HG02938 (cell line): ENCODE data around the gene LRRC57.
A peak's percentile ranks its signal among the peaks of the same experiment; 100 is the strongest.

Source experiments
- ATAC-seq: cut with Tn5 transposase; IDR thresholded peaks from one replicate; pipeline ENCODE4 v1.9.1; 2021; ENCODE audit warnings: mild to moderate bottlenecking, moderate library complexity; ENCODE audit not compliant: unreplicated experiment

Gene LRRC57

DNA sequence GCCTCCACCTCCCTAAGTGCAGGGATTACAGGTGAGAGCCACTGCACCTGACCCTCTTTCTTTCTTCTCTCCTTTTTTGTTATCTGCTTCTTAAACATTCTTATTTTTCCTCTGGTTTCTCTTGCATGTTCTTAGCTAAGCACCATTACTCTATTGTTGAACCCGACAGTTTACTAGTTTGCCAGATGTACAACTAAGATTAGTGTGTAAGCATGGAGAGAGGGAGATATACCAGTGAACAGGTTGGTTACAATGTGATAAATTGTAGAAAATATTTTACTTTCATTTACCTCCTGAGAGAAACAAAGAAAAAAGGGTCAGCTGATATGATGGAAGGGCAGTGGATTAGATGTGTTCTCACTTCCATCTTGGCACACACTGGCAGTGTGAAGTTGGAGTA lies 5.0 kb upstream of the LRRC57 start:
- no peak for ATAC-seq

DNA sequence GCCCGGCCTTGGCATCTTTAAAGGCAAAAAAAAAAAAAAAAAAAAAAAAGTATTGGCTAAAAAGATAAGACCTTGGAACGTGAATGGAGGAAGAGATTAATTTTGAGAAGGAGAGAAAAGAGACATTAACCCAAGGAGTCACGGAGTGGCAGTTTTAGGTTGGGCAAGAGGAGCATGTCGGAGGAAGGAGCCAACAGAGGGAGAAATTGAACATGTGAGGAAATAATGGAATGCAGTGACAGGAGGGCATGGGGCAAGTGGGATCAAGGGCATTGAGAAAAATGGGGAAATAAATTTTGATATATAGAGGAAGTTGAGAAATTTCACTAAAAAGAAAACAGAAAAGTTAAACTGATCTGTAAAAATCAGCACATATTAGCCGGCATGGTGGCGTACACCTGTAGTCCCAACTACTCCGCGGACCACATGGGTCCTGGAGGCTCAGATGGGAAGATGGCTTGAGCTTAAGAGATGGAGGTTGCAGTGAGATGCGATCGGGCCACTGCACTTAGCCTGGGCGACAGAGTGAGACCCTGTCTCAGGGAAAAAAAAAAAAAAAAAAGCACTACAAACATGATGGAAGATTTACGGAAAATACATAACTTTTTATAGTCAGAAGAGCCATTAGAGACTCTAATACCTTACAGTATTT lies 1.3 kb upstream of the LRRC57 start:
- no peak for ATAC-seq

DNA sequence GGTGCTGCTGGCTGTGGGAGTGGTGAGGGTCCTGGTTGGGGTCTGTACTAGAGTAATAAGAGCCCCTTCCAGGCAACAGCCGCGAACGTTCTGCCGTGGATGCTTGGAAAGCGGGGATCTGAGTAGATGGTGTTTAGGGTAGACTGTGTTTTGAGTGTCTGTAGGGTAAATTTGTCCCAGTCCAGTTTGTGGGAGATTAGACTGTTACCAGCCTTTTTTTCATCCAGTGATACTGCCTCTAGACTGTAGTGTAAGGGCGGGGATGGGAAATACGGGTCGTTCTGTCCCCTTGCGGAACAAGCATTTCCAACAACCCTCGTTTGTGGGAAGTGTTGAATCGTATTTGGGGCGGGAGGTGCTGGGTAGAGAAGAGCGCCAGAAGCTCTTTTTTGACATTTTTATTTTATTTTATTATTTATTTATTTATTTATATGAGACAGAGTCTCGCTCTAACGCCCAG lies 469 bp upstream of the LRRC57 start:
- peak; percentile 31 for ATAC-seq

DNA sequence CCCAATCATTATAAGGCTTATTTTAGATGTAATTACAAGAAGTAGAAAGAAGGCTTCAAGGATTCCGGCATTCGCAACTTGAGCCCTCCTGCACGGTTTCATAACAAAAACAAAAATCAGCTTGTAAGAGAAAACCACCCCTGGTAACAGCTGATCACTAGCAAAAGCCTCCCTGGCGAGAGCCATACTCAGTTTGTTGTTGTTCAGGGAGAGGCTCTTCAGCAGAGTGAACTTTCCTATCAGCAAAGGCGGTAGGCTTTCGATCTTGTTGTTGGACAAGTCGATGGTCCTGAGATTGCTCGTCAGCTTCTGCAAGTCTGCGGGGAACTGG lies 710 bp downstream of the LRRC57 start:
- peak; percentile 7 for ATAC-seq

DNA sequence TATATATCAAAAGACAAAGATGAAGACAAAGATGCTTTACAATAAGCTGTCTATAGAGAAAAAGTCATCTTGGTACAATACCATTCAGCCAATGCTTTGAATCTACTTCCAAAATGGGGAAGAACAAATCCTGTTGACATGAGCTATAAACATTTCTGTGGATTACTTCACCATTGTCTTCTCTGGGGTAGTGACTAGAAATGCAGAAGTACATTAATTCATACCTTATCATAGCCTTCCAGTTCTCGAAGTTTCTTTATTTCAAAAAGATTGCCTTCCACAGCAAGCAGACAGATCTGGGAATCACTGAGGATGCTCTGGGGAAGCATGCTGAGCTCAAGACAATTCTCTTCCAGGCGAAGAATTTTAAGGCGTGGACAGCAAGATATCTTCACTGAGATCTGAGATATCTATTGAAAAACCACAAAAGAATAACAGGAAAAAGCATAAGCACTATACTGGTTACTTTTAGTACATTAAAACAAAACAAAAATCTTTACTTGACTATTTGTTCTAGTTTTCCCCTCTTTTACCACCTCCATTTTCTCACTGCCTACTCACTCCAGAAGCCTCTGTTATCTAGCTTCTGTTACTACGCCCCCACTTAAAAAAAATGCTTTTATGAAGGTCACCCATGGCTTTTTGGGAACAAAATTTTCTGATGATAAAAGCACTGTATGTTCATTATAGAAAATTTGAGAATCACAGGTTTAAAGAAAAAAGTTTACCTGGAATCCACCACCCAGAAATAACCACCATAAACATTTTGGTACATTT lies 3.6 kb downstream of the LRRC57 start:
- ATAC-seq: no peak

DNA sequence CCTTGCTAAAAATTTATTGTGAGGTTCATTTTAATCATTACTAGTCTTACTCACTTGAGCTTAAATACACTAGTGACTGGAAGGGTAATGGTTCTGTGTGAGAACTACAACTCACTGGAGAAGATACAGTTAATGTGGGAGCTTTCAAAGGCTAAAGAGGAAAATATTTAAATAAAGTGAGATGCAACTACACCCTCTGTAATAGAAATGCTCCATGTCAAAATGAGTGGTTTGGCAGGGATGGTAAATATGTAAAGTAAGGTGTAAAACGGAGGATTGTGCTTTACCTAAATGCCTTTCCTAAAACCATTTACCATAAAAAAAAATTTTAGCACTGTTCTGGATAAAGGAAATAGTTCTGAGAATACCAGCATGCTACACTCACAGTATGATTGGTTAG lies 15.3 kb downstream of the LRRC57 start:
- ATAC-seq: no peak

DNA sequence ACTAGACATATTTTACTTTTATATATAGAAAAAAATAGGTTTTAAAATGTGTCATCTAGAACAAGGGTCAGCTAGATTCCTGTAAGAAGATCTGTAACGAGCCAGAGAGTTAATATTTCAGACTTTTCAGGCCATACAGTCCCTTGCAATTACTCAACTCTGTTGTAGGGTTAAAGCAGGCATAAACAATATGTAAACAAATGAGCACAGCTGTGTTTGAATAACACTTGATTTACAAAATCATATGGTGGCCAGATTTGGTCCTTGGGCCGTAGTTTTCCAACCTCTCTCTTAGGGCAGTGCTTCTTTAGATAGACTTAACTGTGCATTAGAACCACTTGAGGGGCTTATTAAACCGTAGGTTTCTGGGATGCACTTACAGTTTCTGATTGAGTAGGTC lies 19.6 kb downstream of the LRRC57 start:
- ATAC-seq: no peak

DNA sequence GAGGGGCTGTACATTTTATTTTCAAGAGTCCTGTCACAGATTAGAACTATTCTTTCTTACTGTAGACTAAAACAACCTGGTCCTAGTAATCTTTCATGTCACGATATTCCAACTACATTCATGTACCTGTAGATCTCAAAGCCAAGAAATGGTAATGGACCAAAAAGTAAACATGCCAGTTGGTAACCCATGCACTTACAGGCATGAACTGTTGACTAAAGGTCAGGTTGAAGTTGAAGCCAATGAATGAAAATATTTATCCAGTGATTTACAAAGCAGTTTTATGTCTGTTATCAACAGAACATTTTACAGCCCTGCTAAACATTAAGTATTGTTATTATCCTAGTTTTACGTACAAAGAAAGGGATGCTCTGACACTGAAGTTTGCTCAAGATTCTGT lies 25.3 kb downstream of the LRRC57 start:
- ATAC-seq: no peak

DNA sequence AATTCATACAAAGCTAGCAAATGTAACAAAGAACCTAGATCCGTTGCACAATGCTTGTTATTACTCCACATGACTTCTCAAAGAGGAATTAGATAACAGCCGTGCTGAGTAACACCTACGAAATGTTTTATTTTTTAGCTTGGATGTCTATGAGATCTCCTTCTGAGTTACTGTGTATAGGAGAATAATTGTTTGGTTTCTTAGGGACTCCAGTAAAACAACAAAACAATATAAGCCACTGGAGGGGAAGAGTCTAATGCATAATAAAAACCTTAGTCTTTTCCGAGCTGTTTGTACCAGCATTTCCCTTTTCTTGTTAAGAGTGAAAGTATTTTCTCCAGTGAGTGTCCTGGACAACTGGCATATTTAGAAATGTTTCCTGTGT lies 37.6 kb downstream of the LRRC57 start:
- ATAC-seq: no peak

DNA sequence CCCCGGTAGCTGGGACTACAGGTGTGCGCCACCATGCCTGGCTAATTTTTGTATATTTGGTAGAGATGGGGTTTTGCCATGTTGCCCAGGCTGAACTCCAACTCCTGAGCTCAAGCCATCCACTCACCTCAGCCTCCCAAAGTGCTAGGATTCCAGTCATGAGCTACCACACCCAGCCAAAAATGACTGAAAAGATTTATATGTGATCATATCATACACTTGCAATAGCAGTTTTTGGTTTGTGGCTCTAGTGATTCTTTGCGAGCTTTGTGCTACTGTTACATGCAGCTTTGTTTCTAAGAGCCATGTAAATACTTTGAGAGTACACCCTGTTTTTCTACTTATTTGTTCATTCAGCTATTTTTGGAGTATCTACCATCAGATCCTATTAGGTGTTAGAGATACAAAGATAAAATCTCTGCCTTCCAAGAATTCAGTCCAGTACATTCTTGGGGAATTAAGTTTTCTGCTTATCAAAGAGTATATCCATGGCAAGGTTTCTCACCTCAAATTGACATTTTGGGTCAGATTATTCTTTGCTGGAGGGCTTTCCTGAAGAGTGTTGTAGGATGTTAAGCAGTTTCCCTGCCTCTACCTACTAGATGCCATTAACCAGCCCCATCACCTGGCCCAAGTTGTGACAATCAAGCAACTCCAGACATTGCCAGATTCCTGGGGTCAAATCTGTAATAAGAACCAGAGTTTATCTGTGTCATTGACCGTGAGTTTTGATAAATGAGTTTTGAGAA lies 38.2 kb downstream of the LRRC57 start:
- no peak for ATAC-seq

DNA sequence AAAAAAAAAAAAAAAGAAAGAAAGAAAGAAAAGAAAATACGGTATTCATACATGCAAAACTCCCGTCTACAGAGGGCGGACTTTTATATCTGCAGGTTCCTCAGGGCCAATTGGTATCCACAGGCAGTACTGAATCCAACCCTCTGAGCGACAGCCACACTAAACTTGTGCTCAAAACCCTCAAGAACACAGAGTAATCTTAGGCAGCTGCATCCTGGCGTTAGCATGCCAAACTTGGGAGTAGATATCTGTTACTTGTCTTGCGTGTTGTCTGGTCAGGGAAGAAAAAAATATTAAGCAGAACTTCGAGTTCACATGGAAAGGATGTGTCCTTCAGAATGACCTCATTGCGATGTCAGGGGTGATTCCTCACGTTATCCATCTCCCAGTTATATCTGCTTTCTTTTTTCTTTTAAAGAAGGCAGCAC lies 40.3 kb downstream of the LRRC57 start:
- no peak for ATAC-seq

DNA sequence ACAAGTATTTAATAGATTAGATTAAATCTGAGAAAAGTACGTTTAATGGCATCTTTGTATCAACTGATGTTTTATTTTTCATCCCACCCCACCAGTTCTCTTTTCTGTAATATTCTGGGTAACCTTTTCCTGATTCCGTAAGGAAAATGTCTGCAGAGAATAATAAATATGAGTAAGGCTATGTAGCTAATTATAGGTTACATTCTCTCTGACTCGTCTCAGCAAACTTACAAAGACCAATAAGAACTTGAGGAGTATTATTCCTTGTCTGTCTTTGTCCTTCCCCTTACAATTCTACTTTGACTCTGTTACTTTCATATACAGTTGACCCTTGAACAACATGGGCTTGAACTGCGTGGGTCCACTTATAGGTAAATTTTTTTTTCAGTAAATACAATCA lies 41.1 kb downstream of the LRRC57 start:
- ATAC-seq: no peak

DNA sequence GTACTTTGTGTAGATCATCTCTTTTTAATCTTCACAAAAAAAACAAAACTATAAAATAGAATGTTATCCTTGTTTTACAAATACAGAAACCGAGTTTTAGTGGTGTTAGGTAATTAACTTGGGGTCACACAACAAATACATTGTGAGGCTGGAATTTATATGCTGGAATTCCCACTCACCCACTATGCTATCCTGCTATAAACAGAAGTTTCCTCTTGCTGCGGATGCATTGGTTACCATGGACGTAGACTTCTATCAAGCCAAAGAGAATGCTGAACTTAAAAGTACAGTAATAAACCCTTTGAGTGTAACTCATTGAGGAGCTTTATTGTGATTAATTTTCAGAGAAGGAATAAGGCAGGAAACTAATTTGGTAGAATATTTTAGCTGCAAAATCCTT lies 44.0 kb downstream of the LRRC57 start:
- ATAC-seq: no peak

DNA sequence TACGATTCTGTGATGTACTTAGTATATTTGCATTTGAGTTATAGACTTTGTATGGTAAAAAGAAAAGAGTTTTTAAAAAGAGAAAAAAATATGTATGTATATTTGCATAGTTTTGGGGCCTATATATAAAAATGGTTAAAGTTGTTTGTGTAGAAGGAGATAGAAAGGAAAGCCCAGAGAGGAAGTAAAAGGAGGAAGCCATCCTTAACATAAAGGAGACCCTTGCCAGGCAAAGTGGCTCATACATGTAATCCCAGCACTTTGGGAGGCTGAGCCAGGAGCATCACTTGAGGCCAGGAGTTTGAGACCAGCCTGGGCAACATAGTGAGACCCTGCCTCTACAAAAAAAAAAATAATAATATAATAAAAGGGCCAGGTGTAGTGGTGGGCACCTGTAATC lies 44.8 kb downstream of the LRRC57 start:
- ATAC-seq: no peak

DNA sequence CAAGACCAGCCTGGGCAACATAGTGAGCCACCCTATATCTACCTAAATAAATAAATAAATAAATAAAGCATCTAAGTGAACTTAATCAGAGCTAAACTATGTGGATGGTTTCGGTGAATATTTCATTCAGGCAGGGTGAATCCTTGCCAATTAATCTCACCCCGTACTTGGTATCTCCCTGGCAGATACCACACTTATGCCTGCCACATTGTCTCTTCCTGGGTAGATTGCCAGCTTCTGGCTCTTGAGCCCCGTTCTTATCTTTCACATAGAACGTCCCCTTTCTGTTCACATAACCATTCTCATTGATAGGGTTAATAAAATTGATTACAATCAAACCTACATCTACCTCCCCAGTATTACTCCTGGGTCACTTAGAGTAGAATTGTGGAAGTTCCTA lies 46.1 kb downstream of the LRRC57 start:
- ATAC-seq: no peak

DNA sequence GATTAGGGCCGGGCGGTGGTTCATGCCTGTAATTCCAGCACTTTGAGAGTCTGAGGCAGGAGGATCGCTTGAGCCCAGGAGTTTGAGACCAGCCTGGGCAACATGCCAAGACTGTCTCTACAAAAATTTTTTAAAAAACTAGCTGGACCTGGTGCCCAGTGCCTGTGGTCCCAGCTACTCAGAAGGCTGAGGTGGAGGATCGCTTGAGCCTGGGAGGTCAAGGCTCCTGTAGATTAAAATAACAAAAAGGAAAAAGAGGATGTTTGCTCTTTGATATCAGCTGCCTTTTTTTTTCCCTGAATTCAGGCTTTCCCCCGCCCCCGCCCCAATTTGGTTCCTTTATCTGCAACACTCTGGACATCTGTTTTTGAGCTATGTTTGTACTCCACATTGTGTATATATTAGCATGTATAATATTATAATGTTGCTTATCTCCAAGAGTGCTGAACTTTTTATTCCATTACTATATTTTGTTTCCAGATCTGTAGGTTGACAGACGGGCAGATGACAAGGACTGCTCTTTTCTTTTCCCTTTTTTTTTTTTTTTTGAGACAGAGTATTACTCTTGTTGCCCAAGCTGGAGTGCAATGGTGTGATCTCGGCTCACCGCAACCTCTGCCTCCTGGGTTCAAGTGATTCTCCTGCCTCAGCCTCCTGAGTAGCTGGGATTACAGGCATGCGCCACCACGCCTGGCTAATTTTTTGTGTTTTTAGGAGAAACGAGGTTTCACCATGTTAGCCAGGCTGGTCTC lies 48.6 kb downstream of the LRRC57 start:
- no peak for ATAC-seq

DNA sequence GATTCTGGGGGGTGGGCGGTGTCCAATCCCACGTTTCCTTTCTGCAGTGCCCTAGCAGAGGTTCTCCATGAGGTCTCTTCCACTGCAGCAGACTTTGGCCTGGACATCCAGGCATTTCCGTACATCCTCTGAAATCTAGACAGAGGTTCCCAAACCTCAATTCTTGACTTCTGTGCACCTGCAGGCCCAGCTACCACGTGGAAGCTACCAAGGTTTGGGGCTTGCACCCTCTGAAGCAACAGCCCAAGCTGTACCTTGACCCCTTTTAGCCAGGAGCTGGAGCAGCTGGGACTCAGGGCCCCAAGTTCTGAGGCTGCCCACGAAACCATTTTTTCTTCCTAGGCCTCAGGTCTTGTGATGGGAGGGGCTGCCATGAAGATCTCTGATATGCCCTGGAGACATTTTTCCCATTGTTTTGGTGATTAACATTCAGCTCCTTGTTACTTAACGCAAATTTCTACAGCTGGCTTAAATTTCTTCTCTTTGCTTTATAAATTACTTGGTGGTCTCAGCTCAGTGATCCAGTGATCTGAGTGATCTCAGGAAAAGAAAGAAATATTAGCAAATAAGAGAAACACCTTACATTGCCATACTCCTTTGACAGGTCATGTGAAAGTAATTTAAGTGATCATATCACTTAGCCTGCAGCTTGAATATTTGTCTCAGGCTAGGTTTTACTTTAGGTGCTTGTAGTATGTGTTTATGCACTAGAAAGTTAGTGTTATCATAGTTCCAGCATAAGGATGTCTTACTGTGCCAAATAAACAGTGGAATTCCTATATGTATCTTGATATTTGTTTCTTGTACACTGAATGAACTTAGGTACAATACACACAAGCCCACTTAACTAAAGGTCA lies 50.2 kb downstream of the LRRC57 start:
- ATAC-seq: no peak

DNA sequence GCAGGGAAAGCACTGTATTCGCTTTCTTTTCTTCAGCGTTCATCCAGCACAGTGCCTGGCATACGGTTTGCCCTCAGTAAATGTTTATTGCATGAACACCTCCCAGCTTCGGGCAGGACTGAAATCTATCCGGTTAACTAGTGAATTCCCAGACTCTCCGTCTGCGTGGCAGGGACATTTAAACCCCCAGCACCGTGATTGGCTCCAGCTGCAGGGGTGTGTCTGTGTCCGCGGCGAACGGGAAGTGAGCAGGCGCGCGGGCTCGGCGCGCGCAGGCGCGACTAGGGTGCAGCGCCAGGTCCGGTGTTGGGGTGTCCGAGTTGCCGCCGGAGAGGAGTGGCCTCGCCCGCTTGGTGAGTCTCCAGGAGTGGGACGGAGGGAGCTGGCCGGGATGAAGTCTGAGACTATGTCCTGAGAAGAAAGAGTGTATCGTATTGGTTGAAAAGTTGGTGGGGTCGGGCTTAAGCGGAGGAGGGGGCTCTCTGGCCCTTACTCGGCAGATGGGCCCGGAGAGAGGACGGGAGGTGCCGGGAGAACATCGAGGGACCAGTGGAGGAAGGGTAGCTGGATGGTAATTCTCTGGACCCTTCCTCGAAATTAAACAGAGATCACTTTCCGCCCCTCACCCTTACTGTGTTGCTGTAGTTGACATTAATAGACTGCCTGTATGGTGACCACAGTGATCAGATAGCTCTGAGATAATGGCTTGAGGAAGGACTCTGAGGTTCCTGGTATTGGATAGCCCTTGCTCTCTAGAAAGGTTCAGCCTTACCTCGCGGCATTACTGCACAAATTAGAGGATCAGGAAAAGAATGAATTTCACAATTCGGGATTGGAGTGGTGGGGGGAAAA lies 53.0 kb downstream of the LRRC57 start, which contains the start of gene SNAP23:
TSS of gene SNAP23 (plus strand) at position 274 of the 852 bp plus-strand sequence. CDS start 16,213 bp downstream, outside the sequence.
- ATAC-seq: peak; percentile 66

DNA sequence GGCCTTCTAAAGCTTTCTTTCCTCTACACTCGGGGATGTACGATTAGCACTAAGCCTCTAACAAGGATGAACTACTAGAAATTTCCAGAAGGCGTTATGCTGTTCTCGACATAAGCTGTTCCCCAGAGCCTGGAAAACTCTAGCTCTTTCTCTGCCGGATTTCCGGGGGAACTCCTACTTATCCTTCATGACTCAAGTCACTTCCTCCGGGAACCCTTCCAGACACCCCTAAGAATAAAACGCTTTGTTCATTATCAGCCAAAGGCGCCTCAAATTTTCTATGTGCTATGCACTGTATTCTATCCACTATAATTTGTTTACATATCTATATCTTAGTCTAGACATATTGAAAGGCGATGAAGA lies 53.6 kb downstream of the LRRC57 start:
- no peak for ATAC-seq
